ENCODE results near the gene PLAAT5.

PLAAT5 gene

GRCh38 chr11:63490551-63491239 lies at the start of gene PLAAT5:
PLAAT5 (minus strand) TSS chr11:63491167; CDS start chr11:63491034, 133 bp downstream.
- intact Hi-C loops (cut with DNase I; ENCODE audit: low total_unique reads): no loop called here
- TF ChIP-seq CTCF (IDR thresholded peaks at IDR 0.05): no peak
- Histone ChIP-seq H3K4me1 (peaks cover 0 to 15% (median 8%) of the 10 kb centered on the region in 4 donors), H3K9me3 (peaks cover 0 to 5% (median 3%) of the 10 kb centered on the region in 3 donors), H3K27ac (peak within 1 kb of the TSS; percentile 55 to 67), H3K4me3 (peak within 1 kb of the TSS; percentile 52 to 58), H3K27me3 (no peaks in the 10 kb centered on the region), H3K36me3 (no peaks in the 10 kb centered on the region)
- DNase-seq: no peak

GRCh38 chr11:63537293-63538101 lies 46.5 kb upstream of the PLAAT5 start:
- intact Hi-C loops (cut with DNase I; ENCODE audit: low total_unique reads): loop anchor here (5.0 kb wide), 1 partner anchor 70 kb away; no protein-coding TSS in a partner anchor
- Histone ChIP-seq H3K4me1 (peaks cover 0 to 40% (median 25%) of the 10 kb centered on the region in 4 donors), H3K36me3 (no peaks in the 10 kb centered on the region), H3K27ac (peak overlapping the region; percentile 85 to 91), H3K4me3 (peak overlapping the region; percentile 48 to 50), H3K9me3 (no peaks in the 10 kb centered on the region), H3K27me3 (no peaks in the 10 kb centered on the region)
- peak; percentile 76 to 94 for DNase-seq
- no peak for TF ChIP-seq CTCF (IDR thresholded peaks at IDR 0.05)

GRCh38 chr11:63536669-63537292 lies 45.8 kb upstream of the PLAAT5 start, which contains the start of gene PLAAT4:
PLAAT4 (plus strand) TSS chr11:63536808; CDS start chr11:63536869, 61 bp downstream.
- Histone ChIP-seq H3K27ac (peak within 1 kb of the TSS; percentile 85 to 91), H3K27me3 (no peaks in the 10 kb centered on the region), H3K36me3 (no peaks in the 10 kb centered on the region), H3K4me1 (peaks cover 0 to 44% (median 31%) of the 10 kb centered on the region in 4 donors), H3K4me3 (peak within 1 kb of the TSS; percentile 48 to 50), H3K9me3 (no peaks in the 10 kb centered on the region)
- TF ChIP-seq CTCF (IDR thresholded peaks at IDR 0.05): no peak
- intact Hi-C loops (cut with DNase I; ENCODE audit: low total_unique reads): loop anchor here (5.0 kb wide), 1 partner anchor 71 kb away; no protein-coding TSS in a partner anchor
- DNase-seq: peak; percentile 33 to 73

- Histone ChIP-seq H3K9me3 (no peaks in the 10 kb centered on the region), H3K4me3 (no peak overlapping the region), H3K36me3 (no peaks in the 10 kb centered on the region), H3K4me1 (peaks cover 0 to 51% (median 34%) of the 10 kb centered on the region in 4 donors), H3K27me3 (no peaks in the 10 kb centered on the region), H3K27ac (peak overlapping the region; percentile 85 to 91)
- intact Hi-C loops (cut with DNase I; ENCODE audit: low total_unique reads): loop anchor here (5.0 kb wide), 1 partner anchor 72 kb away; no protein-coding TSS in a partner anchor
- no peak for TF ChIP-seq CTCF (IDR thresholded peaks at IDR 0.05)
- DNase-seq: no peak
These were observed 44.8 kb upstream of the PLAAT5 start for GRCh38 chr11:63535734-63536133.

GRCh38 chr11:63534895-63535461 lies 44.0 kb upstream of the PLAAT5 start:
- no peak overlapping the region for H3K27ac ChIP-seq
- H3K36me3 ChIP-seq: no peaks in the 10 kb centered on the region
- no peak for TF ChIP-seq CTCF (IDR thresholded peaks at IDR 0.05)
- peaks cover 0 to 51% (median 34%) of the 10 kb centered on the region in 4 donors for H3K4me1 ChIP-seq
- H3K4me3 ChIP-seq: no peak overlapping the region
- no peak for DNase-seq
- intact Hi-C loops (cut with DNase I; ENCODE audit: low total_unique reads): loop anchor here (5.0 kb wide), 1 partner anchor 72 kb away; no protein-coding TSS in a partner anchor
- no peaks in the 10 kb centered on the region for H3K9me3 ChIP-seq
- H3K27me3 ChIP-seq: no peaks in the 10 kb centered on the region

Measured in tibial artery (tissue), 4 donors.